ENCODE results near the gene TCF12. TPM values are rescaled to one million over a fixed set of nuclear protein-coding genes. Genes with fewer than 3 reads are reported as not detected.

The TCF12 gene
- total RNA-seq, 1 donor from 2014 or later, result 106 TPM

DNA sequence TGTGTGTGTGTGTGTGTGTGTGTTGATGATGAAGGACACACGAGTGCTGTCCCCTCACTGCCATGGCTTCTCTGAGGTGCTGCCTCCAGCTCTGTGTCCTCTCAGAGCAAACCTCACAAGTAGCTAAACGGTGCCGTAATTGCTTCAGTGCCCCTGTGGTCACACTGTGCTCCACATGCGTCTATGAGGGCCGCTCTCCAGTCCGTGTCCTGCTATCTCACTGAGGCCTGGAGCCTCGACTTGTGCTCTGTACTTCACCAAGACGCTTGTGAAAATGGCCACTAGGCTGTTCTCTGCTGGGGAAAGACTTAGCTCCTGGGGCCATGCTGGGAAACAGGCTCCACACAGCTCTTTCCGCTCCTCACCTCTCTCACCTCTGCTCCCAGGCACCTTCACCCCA, 392.4 kb downstream of the TCF12 start:
- peak; percentile 53 for DNase-seq (ENCODE audit: low spot score)
- TF ChIP-seq, protein P1, sequence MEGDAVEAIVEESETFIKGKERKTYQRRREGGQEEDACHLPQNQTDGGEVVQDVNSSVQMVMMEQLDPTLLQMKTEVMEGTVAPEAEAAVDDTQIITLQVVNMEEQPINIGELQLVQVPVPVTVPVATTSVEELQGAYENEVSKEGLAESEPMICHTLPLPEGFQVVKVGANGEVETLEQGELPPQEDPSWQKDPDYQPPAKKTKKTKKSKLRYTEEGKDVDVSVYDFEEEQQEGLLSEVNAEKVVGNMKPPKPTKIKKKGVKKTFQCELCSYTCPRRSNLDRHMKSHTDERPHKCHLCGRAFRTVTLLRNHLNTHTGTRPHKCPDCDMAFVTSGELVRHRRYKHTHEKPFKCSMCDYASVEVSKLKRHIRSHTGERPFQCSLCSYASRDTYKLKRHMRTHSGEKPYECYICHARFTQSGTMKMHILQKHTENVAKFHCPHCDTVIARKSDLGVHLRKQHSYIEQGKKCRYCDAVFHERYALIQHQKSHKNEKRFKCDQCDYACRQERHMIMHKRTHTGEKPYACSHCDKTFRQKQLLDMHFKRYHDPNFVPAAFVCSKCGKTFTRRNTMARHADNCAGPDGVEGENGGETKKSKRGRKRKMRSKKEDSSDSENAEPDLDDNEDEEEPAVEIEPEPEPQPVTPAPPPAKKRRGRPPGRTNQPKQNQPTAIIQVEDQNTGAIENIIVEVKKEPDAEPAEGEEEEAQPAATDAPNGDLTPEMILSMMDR (IDR thresholded peaks at IDR 0.05), result no peak
- Mint-ChIP-seq H3K27me3 (ENCODE audit: low read depth) (no peaks in the 10 kb centered on the region), H3K36me3 (ENCODE audit: low read depth) (no peaks in the 10 kb centered on the region), H3K9me3 (ENCODE audit: low read depth) (no peaks in the 10 kb centered on the region), H3K4me3 (ENCODE audit: unreplicated experiment) (no peak overlapping the region), H3K4me1 (ENCODE audit: low read depth) (peaks cover 11% of the 10 kb centered on the region), H3K27ac (ENCODE audit: unreplicated experiment) (no peak overlapping the region)

DNA sequence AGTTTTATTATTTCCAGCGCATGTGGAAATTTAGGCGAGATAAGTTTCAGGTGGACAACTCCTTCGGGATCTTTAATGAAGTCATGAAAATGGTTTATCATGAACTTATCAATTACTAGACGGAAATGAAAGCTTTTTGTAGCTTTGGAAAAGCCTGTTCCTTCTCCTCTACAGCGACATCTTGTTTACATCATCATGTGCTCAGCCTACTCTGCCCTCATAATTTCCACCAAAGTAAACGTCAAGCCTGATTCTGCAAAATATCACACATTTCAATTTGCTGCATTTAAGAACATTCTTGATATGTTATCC, 393.5 kb downstream of the TCF12 start:
- H3K9me3 Mint-ChIP-seq (ENCODE audit: low read depth), result no peaks in the 10 kb centered on the region
- peaks cover 3% of the 10 kb centered on the region for H3K4me1 Mint-ChIP-seq (ENCODE audit: low read depth)
- no peaks in the 10 kb centered on the region for H3K36me3 Mint-ChIP-seq (ENCODE audit: low read depth)
- H3K4me3 Mint-ChIP-seq (ENCODE audit: unreplicated experiment), result no peak overlapping the region
- no peak overlapping the region for H3K27ac Mint-ChIP-seq (ENCODE audit: unreplicated experiment)
- DNase-seq (ENCODE audit: low spot score), result no peak
- TF ChIP-seq, protein P1 (IDR thresholded peaks at IDR 0.05), result no peak
- no peaks in the 10 kb centered on the region for H3K27me3 Mint-ChIP-seq (ENCODE audit: low read depth)

GRCh38 chr15:57312318-57313133, 394.1 kb downstream of the TCF12 start:
- no peaks in the 10 kb centered on the region for H3K27me3 Mint-ChIP-seq (ENCODE audit: low read depth)

GRCh38 chr15:57313134-57313483, 394.7 kb downstream of the TCF12 start:
- TF ChIP-seq, protein P1 (IDR thresholded peaks at IDR 0.05), result no peak
- Mint-ChIP-seq H3K27ac (ENCODE audit: unreplicated experiment) (no peak overlapping the region), H3K9me3 (ENCODE audit: low read depth) (no peaks in the 10 kb centered on the region), H3K4me1 (ENCODE audit: low read depth) (no peaks in the 10 kb centered on the region), H3K27me3 (ENCODE audit: low read depth) (no peaks in the 10 kb centered on the region), H3K4me3 (ENCODE audit: unreplicated experiment) (no peak overlapping the region), H3K36me3 (ENCODE audit: low read depth) (no peaks in the 10 kb centered on the region)
- DNase-seq (ENCODE audit: low spot score), result no peak

More at GRCh38 chr15:57312318-57313133, 394.1 kb downstream of the TCF12 start:
- H3K27ac Mint-ChIP-seq (ENCODE audit: unreplicated experiment), result no peak overlapping the region
- H3K4me3 Mint-ChIP-seq (ENCODE audit: unreplicated experiment), result no peak overlapping the region
- peaks cover 3% of the 10 kb centered on the region for H3K4me1 Mint-ChIP-seq (ENCODE audit: low read depth)
- H3K9me3 Mint-ChIP-seq (ENCODE audit: low read depth), result no peaks in the 10 kb centered on the region
- no peaks in the 10 kb centered on the region for H3K36me3 Mint-ChIP-seq (ENCODE audit: low read depth)
- DNase-seq (ENCODE audit: low spot score), result no peak
- TF ChIP-seq, protein P1 (IDR thresholded peaks at IDR 0.05), result no peak

- no peak overlapping the region for H3K4me3 Mint-ChIP-seq (ENCODE audit: unreplicated experiment)
Observed at GRCh38 chr15:57314221-57314620, 395.8 kb downstream of the TCF12 start.

More at GRCh38 chr15:57314221-57314620, 395.8 kb downstream of the TCF12 start:
- TF ChIP-seq, protein P1 (IDR thresholded peaks at IDR 0.05), result no peak
- no peaks in the 10 kb centered on the region for H3K36me3 Mint-ChIP-seq (ENCODE audit: low read depth)
- no peaks in the 10 kb centered on the region for H3K4me1 Mint-ChIP-seq (ENCODE audit: low read depth)
- no peaks in the 10 kb centered on the region for H3K27me3 Mint-ChIP-seq (ENCODE audit: low read depth)
- H3K27ac Mint-ChIP-seq (ENCODE audit: unreplicated experiment), result no peak overlapping the region
- H3K9me3 Mint-ChIP-seq (ENCODE audit: low read depth), result no peaks in the 10 kb centered on the region
- no peak for DNase-seq (ENCODE audit: low spot score)

All from chondrocyte (in vitro differentiated cells).